ENCODE measurements around the gene MFSD12.

MFSD12 gene

DNA sequence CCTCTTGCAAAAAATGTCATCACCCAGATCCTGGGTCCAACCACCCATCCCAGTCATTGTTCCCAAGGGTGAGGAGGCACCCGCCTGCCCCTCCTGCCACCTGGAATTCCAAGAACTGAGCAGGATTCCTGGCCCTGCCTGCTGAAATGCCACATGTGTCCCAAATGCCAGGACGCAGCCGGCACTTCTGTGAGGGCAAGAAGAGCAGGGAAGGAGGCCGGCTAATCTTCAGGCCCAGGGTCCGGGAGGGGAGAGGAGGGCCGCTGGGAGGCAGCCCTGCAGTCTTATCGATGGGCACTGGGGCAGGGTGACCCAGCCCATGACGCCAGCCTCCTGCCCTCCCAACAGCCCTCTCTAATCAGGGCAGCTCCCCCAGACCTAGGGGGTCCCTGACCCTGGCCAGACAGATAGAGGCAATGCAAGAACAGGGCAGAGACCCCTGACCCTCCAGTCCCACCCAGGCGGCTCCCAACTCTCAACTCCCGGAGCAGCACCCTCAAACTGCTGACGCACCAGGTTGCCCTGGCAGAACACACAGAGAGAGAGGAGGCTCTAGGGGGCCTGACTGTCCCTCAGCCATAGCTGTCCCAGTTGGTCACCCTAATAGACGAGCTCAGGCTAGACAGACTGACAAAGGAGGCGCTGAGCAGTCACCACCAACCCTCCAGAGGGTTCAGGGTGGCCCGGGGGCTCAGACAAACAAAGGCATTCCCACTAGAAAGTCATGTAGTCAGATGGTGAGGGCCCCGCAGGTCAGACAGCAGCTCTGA is 1.5 kb downstream of the MFSD12 start:
- DNase-seq (ENCODE audit: low read depth in 2 of 2), result no peak

GRCh38 chr19:3554254-3555083 is 2.9 kb downstream of the MFSD12 start:
- no peak for DNase-seq (ENCODE audit: low read depth in 2 of 2)

GRCh38 chr19:3551792-3552095 is 5.6 kb downstream of the MFSD12 start:
- no peak for DNase-seq (ENCODE audit: low read depth in 2 of 2)

- no peak for DNase-seq (ENCODE audit: low read depth in 2 of 2)
Observed at GRCh38 chr19:3550947-3551791, 6.2 kb downstream of the MFSD12 start.

DNA sequence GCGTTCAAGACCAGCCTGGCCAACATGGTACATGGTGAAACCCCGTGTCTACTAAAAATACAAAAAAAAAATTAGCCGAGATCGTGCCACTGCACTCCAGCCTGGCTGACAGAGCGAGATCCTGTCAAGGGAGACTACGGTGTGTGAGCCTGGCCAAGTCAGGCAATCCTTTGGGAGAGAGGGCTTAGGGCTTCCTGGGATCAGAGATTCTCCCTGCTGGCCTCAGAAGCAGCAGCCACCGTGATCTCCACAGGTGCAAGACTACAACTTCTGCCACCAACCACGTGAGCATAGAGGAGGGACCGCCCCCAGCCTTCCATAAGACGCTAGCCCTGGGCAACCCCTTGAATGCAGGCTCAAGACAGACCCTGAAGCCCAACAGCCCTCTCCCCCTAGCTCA is 7.6 kb downstream of the MFSD12 start:
- DNase-seq (ENCODE audit: low read depth in 2 of 2), result no peak

- no peak for DNase-seq (ENCODE audit: low read depth in 2 of 2)
Observed at GRCh38 chr19:3548606-3549005, 8.8 kb downstream of the MFSD12 start.

- DNase-seq (ENCODE audit: low read depth in 2 of 2), result no peak
Observed at GRCh38 chr19:3547767-3548282, 9.6 kb downstream of the MFSD12 start.

DNA sequence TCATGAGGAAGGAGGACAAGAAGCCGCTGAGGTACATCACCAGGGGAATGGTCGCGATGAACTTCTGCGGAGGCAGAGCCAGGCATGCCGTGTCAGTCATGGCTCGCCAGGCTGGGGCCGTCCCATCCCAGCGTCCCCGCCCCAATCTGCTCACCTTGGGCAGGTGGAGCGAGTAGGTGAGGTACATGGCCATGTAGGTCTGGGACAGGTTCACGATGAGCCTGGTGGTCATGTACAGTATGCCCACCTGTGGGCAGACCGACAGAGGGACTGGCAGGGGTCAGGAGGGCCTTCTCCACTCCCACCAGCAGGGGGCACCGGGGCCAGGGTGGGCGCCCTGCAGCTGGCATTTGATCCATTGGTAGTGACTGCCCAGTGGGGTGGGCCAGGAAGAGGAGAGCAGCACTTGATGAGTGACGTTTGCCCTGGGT is 10.1 kb downstream of the MFSD12 start:
- peak in 1 of 2 donors; percentile 34 for DNase-seq (ENCODE audit: low read depth in 2 of 2)

- DNase-seq (ENCODE audit: low read depth in 2 of 2), result no peak
Observed at GRCh38 chr19:3546119-3546518, 11.3 kb downstream of the MFSD12 start.

DNA sequence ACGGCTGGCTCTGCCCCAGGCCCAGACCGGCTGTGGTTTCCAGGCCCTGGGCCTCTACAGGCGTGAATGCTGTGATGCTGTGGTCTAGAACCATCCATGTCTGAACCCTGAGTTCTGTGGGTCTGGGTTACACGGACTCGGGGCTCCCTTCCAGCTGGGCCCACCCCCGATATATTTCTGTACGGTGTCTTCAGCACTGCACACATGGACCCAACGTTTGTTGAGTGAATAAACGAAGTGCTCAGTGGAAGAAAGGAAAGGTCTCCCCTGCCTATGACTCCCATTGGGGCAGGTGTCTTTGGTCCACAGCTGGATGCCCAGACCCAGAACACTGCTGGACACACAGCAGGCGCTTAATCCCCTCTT is 11.7 kb downstream of the MFSD12 start:
- no peak for DNase-seq (ENCODE audit: low read depth in 2 of 2)

DNA sequence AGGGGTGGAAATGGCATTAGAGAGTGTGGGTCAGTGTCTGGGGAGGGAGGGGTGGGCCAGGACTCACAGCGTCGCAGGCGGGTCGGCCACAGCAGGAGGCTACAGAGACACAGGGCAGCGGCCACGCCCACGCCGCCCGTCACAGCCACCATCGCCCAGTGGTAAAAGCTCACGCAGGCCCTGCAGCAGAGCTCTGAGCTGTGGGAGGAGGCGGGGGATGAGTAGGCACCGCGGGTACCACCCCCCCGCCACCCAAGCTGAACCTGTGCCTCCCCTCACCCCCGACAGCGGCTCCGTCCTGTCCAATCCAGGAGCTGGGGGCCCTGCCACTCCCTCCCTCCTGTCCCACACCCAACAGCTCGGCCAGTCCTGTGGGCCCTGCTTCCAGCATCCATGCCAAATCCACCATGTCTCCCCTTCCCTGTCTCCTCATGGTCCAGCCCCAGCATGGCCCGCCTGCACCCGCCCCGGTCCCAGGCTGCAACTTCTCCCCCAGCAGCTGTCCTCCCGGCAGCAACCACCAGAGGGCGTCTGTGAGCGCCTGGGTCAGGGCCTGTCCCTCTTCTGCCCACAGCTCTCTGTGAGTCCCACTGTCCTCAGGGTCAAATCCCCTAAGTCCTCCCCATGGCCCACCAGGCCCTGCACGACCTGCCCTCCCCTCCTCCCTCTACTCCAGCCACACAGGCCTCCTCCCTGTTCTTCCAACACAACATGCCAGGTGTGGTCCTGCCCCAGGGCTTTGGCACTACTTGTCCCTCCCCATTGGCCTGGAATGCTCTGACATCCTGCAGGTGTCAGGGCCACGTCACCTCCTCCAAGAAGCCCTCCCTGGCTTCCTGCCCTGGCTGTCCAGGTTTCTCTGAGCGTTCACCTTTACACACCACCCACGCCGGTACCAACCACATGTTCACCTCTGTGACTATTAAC is 12.4 kb downstream of the MFSD12 start:
- DNase-seq (ENCODE audit: low read depth in 2 of 2), result peak; percentile 76 to 77

DNA sequence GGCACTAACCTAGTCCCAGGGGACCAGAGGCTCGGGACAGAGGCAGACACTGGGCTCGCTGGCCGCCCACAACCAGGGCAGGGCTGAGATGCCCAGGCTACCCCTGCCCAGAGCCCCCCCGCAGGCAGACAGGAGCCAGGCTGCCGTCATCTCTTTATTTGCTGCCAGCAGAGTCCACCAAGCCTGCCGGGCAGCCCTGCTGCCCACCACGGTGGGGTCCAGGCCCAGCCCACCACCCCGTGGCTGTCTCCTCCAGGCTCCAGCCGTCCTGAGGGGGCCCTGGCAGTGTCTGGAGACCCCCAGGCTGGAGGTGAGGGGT is 13.4 kb downstream of the MFSD12 start:
- DNase-seq (ENCODE audit: low read depth in 2 of 2), result no peak

- DNase-seq (ENCODE audit: low read depth in 2 of 2), result no peak
Observed at GRCh38 chr19:3543150-3544057, 14.0 kb downstream of the MFSD12 start.

DNA sequence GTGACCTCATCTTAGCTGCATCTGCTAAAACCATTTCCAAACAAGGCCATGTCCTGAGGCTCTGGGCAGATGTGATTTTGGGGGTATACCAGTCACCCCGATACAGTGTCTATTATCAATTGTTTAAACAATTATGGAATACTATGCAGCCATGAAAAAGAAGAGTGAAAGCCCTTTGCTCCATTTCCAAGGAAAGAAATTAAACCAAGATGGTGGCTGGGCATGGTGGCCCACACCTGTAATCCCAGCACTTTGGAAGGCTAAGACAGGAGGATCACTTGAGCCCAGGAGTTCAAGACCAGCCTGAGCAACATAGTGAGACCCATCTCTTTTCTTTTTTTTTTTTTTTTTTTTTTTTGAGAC is 17.6 kb downstream of the MFSD12 start:
- no peak for DNase-seq (ENCODE audit: low read depth in 2 of 2)

- no peak for DNase-seq (ENCODE audit: low read depth in 2 of 2)
Observed at GRCh38 chr19:3538965-3539755, 18.2 kb downstream of the MFSD12 start, which contains the start of gene TEKTIP1. Gene TEKTIP1 (plus strand): TSS chr19:3539174. CDS start chr19:3539178, 4 bp downstream.

DNA sequence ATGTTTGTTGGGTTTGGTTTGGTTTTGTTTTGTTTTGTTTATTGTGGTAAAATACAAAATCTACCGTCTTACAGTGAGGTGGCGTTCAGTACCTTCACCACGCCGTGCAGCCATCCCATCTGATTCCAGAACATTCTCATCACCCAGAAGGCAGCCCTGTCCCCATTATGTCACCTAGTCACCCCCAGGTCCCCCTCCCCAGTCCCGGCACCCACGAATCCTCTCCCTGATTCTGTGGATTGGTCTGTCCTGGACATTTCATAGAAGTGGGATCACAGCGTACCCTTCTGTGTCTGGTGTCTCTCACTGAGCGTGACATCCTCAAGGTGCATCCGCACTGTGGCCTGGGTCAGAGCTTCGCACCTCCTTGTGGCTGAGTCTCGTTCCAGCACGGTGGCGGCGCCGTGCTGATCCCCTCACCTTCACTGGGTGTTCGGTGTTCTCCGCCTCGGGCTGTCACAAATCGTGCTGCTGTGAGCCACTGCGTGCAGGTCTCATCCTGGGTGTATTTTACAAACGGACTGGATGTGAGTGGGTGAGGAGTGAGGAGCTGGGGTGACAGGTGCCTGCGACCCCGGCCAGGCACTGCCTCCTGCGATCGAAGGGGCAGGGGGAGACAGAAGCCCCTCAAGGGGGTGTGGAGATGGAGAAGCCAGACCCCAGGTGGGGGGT is 19.0 kb downstream of the MFSD12 start:
- no peak for DNase-seq (ENCODE audit: low read depth in 2 of 2)

DNA sequence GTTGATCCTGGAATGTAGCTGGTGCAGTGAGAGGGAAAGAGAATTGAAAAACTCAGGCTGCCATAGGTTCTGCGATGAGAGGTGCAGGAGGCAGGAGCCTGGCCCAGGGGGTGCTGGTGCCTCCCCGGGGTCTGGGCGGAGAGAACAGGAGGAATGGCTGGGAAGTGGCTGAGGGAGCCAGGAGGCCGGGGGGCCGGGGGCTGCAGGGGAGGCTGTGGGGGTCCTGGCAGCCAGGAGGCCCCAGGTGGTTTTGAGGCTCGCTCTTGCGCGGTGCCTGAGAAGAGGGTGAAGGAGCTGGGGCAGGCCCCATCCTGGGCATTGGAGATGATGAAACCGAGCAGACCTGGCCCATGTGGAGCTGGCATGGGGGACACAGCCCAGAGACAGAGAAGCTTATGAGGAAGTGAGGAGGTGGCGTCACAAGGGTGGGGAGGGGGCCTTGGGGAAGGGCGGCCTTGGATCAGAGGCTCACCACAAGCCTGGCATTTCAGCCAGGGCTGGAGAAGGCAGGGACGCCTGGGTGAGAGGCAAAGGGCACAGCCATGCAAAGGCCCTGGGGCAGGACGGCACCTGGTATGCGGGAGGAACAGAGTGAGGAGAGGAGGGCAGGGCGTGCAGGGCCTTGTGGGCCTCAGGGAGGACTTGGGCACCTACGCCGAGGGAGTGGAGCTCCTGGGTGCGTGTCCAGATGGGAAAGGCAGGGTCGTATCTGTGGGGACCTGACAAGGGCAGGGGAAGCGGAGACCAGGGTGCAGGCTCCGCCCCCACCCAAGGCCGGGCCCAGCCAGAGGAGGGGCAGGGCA is 19.7 kb downstream of the MFSD12 start:
- no peak for DNase-seq (ENCODE audit: low read depth in 2 of 2)

- no peak for DNase-seq (ENCODE audit: low read depth in 2 of 2)
Observed at GRCh38 chr19:3537101-3537437, 20.3 kb downstream of the MFSD12 start.
